GM18498 (cell line): ENCODE data around the gene TSPAN9.

Experiments
- ATAC-seq: cut with Tn5 transposase; IDR thresholded peaks from one replicate; pipeline ENCODE4 v1.9.1; 2021; ENCODE audit warnings: mild to moderate bottlenecking, moderate library complexity; ENCODE audit not compliant: unreplicated experiment

TSPAN9 gene

DNA sequence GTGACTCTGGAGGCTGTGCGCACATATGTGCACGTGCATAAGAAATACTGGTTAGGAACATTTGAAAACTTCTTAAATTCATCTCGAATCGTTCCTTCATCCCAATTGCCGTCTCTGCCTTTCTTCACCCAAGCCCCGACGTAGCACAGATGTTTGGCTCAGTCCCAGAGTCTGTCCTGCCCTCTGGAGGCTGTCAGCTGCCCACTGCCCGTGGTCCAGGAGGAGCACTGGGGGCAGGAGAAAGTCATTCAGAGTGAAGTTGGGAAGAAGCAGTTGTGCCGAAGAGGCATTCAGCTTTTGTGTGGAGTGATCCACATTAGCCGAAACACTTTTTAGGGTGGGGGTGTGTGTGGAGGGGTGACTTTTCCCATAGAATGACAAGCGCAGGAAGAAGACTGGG is 124.9 kb downstream of the TSPAN9 start:
- ATAC-seq, result no peak

DNA sequence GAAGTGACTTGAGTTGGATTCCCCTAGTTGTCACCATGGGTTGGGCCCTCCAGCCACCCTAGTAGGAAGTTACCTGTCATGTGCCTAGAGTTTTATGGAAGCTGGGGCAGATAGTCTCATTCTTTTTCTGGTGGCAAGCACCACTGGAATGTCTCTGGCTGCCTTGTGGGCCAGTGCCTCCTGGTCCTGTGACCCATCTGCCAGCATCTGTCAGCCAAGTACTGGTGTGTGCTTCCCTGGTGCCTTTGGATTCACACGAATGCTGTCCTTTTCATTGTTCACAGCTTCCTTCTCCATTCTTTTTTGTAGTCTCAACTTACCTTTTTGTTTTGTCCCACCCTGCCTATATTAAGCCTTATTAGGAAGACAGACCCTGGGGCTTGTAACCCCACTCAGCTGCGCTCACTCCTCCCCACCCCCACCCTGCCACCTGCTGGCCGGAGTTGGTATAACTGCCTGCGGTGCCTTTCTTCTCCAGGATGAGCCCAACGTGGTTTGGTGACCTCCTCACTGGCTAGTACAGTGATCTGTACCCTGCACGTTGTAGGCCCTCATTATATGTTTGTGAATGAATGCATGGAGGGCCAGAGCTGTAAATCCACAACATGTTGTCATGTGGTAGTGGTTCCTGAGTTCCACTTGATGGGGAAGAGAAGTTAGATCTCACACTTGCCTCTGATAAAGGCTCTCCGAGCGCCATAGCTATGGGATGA is 125.7 kb downstream of the TSPAN9 start:
- ATAC-seq, result no peak

DNA sequence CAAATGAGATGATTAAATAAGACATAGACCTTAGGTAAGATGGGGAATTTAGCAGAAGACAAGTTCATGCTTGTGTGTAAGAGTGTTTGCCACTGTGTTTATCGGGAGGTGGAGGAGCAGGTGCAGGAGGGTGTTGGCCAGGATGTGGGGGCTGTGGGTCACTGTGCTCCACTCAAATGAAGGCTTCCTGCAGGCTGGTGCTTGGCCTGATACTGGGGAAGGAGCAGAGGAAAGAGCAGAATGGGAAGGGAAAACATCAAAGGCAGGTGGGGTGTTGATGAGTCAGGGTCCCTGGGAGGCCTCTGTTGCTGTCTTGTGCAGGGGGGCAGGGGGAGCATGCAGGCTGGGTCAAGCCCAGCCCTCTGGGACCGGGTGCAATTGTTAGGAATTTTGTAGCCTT is 126.5 kb downstream of the TSPAN9 start:
- ATAC-seq, result no peak

DNA sequence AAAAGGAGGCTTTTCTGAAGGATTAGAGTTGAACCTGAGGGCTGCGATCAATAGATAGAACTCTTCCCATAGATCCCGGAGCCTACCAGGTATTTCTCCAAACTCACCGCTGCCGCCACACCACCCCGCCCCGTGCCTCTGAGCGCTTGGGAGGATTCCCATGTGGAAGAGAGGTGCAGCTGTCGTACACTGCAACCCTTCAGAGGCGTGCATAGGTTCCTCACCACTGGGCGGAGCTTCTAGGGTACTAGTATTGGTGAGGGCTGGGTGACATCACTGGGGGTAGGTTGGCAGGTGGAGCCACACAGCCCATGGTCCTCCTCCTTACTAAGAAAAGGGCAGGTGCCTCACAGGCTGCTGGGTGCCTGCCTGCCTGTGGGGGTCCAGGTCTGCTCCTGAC is 127.0 kb downstream of the TSPAN9 start:
- no peak for ATAC-seq

DNA sequence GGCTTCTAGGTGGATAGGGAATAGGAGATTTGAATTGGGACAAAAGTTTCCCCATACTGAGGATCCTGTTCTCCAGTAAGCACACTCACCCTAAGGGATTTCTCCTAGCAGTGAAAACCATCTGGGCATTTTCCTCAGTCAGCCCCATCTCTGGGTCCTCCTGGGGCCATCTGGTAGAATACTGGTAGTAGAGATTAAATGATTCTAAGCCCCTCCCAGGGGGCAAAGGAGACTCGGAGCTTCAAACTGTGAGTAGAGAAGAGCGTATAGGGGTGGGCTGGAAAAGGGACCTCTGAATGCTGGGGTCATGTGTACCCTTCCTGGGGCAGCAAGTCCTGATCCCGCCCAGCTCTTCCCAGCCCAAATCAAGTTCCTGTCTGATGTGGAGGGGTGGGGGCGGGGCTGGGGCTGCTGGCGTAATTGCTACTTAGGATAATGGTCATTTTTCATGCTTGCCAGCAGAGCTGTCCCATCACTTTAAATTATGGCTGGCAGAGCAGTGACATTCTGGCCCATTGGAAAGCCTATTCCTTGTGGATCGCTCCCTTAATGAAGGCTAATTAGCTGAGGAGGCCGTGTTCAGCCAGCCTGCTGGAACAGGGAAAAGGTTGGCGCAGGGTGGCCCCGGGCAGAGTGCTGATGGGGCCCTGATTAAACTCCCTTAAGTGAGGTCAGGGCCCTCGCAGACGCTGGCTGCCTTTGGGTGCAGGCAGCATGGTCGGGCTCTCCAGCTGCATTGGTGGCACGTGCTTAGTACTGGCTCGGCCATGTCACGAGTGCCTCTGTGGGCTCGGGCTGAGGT is 127.8 kb downstream of the TSPAN9 start:
- no peak for ATAC-seq

DNA sequence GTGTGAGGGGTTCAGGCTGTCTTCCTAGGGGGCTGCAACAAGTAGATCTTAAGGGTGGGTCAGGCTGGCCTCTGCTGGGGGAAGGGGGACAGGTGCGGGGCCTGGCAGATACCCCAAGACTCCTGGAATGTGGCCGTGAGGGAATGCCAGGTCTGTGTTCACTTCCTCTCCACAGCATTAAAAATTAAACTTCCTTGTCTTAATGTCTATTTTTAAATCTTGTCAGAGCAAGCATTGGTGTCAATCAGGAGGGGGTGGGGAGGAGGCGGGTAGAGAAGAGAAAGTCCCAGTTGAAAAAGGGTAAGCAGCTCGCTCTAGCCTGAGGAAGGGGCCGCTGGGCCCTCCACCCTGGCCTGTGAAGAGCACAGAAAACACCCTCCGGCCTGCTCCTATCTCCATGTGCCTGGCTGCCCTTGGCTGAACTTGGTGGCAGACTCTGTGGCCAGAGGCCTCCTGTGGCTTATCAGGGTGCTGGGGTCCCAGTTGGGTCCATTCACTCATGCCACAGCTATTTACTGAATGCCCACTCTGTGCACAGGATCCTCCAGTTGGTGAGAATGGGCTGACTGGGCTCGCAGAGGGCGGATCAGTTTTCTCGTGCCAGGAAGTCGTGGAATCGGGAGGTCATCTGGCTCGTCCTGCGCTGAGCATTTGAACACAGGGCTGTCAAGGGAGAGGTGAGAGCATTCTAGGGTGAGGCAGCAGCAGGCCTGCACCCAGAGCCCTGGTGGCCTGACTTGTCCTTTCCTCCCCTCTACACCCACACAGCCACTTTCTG is 128.8 kb downstream of the TSPAN9 start:
- ATAC-seq, result no peak

DNA sequence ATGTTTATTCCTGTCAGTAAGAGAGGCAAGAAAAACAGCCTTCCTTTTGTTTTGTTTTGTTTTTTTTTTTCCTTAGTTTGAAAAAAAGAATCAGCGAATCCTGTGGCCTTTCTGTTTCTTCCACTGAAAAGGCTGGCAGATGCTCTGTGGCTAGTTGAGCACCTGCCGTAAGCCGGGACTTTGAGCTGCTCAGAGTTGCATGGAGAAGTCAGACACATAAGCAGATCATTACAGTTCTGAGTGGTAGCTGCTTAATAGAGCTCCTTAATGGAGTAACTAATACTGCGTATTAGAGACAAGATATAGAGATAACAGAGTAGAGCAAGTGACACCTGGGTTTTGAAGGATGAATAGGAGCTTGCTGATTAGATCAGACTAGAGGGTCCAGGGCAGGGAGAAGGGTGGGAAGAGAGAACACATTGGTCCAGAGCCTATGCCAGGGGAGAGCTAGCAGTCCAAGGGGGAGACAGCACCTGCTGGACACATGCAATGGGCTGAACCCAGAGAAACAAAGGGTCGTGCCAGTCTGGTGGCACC is 129.4 kb downstream of the TSPAN9 start:
- no peak for ATAC-seq

DNA sequence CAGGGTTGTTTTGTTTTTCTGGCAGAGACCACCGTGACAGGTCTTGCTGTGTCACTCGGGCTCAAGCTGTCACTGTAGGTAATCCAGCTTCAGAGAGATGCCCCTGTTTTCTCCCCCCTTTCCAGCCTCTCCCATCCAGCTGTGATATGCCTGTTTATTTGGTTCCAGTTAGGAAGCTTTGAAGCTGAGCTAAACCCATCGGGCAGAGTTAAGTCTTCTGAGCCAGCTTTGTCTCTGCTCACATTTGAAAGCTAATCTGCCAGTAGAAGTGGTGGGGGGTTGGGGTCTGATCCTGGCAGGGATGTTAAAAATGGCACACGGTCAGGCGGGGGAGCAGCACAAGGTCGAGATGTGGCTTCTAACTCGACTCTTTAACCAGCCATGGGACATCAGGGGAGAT is 130.0 kb downstream of the TSPAN9 start:
- ATAC-seq, result no peak

DNA sequence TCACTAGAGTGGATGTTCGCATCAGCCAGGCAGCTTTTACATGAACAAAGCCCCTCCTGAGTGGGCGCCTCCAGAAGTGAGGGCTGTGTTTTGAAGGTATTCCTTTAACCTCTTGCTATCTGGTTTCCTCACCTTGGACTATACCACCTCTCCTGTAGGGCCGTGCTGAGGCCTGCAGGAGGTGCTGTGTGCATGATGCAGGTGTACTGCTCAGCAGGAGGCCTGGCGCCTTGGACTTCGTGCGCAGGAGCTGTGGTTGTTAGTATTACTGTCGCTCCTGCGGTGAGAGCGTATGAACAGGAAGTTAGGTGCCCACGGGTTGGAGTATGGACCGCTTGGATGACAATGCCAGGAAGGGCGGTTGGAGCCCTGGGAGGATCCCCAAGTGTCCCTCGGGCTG is 130.7 kb downstream of the TSPAN9 start:
- ATAC-seq, result no peak

DNA sequence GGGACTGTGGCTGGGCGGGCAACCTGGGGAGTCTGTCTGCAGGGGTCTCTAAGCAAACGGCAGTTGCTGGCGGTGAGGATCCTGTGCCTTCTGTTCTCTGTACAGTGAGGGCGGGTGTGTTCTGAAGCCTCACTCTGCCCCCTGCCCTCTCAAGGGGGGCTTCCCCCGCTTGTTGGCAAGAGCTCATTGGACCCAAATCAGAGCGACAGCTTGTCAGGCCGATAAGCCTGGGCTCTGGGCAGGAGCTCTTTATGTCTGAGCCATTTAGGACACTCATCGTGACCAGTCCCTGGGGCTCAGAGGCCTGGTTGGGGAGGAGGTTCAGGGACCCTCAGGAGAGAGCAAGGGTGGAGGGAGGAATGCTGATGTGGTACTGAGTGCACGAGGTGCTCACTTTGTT is 136.0 kb downstream of the TSPAN9 start:
- ATAC-seq, result no peak

DNA sequence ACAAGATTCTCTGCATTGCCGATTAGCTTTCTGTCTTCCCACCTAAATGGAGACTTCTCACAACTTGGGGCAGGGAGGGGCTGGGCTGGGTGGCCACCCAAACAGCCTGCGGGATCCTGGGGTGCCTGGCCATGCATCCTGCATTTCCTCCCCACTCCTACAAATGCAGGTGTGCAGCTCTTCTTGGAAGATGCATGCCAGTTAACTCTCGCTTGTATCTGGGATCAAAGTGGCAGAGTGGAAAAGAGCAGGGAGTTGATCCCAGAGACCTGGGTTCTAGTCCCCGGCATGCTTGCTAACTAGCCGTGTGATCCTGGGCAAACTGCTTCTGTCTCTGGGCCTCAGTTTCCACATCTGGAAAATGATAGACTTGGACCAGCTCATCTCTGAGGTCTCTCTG is 136.6 kb downstream of the TSPAN9 start:
- ATAC-seq, result no peak

DNA sequence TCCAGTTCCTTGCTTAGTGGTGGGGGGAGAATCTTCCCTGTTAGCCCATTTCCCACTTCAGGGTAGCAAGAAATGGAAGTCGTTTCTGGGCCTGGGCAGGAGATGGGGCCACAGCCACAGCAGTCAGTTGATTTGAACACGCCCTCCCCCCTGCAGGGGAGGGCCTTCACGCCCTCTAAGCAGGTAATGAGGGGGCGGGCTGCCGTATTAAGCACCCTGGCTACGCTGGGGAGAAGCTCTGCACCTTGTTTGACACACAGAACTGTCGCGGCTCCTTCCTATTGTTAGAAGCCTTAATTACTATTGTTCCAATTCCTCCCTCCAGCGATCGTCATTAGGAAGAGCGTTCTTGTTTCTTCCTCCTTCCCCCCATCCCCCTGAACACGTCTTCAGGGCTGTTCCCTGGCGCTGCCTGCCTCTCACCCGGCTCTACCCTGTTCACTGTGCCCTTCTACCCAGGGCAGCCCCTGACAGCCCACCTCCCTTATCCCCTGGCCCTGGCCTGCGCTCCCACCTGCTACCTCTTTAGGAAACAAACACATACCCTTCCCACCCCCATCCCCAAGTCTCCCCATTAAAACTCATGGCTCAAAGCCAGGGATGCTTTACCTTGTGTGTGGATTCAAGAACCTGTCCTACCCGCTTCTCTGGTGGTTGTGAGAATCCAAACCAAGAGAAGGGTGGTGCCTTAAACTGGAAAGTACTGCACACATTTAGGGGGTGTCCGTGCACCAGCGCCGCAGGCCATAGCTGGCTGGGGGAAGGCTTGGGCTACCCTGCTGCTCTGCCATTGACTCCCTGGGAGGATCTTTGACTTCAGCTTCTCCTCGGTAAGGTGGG is 137.6 kb downstream of the TSPAN9 start:
- no peak for ATAC-seq

DNA sequence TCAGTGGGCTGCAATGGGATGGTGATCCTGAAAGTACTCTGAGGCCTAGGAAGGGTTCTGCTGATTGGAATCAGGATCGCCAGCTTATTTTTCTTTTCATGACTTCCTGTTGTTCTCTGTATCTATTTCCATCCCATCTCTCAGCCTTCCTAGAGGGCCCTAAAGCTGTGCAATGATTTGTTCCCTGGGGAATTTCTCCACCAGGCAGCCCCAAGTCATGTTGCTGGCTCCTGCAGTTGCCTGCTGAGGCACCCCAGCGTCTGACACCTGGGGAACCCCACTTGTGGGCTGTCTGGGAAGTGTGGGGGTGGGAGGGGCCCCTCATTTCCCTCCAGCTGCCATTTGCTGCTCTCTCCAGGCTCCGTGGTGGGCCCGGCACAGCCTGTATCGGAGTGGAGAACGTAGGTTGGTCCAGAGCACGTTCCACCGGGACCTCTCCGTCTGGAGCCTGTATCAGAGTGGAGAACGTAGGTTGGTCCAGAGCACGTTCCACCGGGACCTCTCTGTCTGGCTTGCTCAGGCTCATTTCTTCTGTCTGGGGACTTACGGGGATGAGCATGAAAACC is 138.3 kb downstream of the TSPAN9 start:
- ATAC-seq, result no peak

DNA sequence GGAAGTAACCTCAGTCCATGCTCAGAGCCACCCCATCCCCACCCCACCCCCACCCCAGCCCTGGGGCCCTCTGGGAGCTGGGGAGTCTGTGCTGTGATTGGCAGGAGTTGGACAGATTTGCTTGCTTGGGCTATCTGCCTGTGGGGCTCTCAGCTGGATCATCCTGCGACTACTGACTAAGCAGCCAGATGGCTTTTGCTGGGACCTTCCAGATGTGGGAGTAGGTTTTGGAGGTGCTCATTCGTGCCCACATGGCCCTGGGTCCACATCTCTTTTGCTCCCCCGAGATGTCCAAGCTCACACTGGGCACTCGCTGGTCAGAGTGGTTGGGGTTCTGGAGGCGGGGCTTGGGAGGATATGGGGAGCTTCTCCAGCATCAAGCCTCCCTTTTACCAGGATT is 138.9 kb downstream of the TSPAN9 start:
- ATAC-seq, result no peak

DNA sequence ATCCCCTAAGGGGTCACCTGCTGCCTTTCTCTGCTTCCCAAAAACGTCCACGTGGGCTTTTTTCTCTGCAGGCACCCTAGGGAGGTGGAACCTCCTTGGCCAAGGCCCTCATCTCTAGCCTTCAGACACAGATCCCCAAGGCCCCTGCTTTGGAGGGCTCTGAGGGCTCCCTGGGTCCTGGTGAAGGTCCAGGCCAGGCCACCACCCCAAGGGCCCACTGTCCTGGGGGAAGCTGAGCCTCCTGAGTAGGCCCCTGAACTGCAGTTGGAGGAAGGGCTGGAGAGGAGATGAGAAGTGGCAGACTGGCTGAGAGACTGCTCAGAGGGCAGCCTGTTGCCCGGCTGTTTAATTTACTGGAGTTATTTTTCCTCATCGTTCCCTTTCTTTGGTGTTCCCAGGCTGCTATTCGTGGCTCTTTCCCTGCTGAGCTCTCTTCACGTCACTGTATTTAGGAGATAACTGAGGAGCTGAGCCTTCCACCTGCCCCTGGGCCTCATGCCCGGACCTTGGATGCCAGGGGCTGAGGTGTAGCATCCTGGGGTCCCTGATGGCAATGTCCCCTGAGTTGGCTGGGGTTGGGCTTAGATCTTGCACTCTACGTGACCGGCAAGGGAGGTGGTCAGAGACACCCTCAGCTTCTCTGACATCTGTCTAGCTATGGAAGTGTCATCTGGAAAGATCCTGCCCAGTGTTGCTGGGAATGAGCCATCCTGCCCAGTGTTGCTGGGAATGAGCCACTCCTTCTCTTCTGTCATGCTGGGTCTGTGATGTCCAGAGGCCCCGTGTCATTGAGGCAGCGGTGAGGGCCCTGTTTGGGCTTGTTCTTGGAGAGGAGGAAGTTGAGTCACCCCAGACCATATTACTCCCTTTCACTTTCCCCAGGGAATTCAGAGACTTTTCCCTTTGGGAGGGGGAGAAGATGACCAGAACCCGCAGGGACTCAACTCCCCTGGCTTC is 139.8 kb downstream of the TSPAN9 start:
- no peak for ATAC-seq

DNA sequence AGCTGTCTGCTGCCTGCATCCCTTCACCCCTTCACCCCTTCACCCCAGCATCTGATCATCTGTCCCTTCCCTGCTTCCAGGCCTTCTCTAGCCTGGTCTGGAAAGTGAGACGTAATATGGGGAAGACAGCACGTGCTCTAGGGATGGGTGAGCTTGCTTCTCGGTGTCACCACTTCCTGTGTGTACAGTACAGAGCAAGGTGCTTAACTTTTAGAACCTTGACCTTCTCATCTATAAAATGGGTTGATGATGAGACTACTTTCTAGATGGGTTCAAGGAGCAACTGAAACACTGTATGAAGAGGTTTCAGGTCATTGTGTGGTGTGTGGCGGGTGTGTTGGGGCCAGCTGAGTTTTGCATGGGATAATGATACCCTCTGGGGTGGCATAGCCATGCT is 140.5 kb downstream of the TSPAN9 start:
- no peak for ATAC-seq

DNA sequence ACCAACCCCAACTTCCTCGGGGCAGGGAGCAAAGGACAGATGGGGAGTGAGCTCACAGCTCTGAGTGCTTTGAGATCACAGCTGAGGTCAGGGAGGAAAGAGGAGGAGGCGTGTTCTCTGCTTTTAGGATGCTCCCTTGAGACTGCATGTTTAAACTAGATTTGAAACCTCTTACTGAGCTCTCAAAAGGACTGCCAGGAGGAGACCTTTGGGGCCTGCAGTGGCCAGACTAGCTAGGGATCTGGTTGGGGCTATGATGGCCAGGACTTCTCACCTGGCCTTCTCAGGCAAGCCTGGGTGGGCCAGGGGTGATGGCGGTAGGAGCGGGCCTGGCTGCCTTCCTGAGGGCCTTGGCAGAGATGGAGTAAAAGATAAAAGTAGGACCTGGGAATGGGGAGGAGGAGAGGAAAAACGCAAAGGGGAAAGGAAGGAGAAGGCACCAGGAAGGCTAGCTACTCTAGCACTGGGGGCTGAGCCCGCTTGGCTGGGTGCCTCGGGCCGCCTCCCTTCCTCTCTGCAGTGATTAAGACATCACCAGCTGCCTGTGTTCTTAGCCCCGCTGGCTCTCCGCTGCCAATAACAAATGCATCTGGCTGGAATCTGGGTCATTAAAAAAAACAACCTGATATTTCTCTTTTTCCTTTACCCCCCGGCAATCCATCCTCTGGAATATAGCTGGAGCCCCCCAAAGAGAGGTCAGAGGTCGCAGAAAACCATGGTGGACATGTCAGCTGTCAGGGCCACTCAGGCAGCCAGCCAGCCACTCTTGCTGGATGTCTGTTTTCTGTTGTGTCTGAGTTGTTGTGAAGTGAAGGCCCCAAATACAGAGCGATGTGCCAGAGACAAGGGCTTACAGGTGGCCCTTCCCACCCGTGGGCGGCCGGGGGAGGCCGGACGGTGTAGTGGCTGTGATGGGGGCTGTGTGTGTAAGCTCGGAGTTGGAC is 141.3 kb downstream of the TSPAN9 start:
- no peak for ATAC-seq

DNA sequence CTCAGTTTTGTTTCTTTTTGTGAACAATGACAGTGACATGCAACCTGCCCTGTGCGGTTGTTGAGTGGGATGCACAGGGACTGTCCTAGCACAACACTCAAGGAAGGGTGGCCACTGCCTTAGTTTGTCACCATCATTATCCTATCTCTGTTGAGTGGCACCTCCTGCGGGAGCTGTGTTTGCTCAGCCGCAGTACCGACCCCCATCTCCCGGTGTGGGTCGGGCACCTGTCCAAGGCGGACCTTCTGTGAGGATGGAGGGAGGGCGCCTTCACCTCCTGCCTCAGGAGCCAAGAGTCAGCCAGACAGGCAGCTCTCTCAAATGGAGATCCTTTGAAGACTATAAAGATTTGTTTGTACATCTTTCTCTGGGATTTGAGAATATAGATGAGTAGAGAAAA is 142.1 kb downstream of the TSPAN9 start:
- no peak for ATAC-seq
